Neutrophil (primary cell): ENCODE results near the gene FSCN2.

Source experiments
- H3K27ac ChIP-seq: fragments of 200-600 bp; sonication (generic); 2 replicates; pipeline ENCODE4 v1.5.1; 2016; ENCODE audit warnings: mild to moderate bottlenecking, moderate library complexity
- H3K27me3 ChIP-seq: fragments of 200-600 bp; sonication (generic); 2 replicates; pipeline ENCODE4 v1.6.0; 2016; ENCODE audit warnings: mild to moderate bottlenecking
- H3K36me3 ChIP-seq: fragments of 200-600 bp; sonication (generic); 2 replicates; pipeline ENCODE4 v1.5.1; 2017
- H3K4me1 ChIP-seq, 2 experiments: fragments of 200-600 bp in 1 of 2; sonication (generic) in 1 of 2; 1 replicate in 1 of 2; 2 replicates in 1 of 2; pipeline versions ENCODE4 v1.5.1 to v1.6.1; 2013 to 2016; ENCODE audit warnings: low read depth in 1 of 2, low read length in 1 of 2, mild to moderate bottlenecking in 1 of 2, moderate library complexity in 1 of 2; ENCODE audit not compliant: control insufficient read depth in 1 of 2, insufficient read depth in 1 of 2
- H3K4me3 ChIP-seq, 2 experiments: fragments of 200-600 bp in 1 of 2; sonication (generic) in 1 of 2; 1 replicate in 1 of 2; 2 replicates in 1 of 2; pipeline ENCODE4 v1.5.1; 2013 to 2016; ENCODE audit warnings: low read depth in 1 of 2, low read length in 1 of 2, mild to moderate bottlenecking in 1 of 2, moderate library complexity in 1 of 2
- H3K9me3 ChIP-seq: fragments of 200-600 bp; sonication (generic); 2 replicates; pipeline ENCODE4 v1.5.1; 2016
- TF ChIP-seq, protein P1 (sequence below): fragments of 200-600 bp; sonication (generic); IDR thresholded peaks from 2 replicates; pipeline ENCODE4 v1.5.1; 2016; ENCODE audit warnings: antibody characterized with exemption

Gene FSCN2

DNA sequence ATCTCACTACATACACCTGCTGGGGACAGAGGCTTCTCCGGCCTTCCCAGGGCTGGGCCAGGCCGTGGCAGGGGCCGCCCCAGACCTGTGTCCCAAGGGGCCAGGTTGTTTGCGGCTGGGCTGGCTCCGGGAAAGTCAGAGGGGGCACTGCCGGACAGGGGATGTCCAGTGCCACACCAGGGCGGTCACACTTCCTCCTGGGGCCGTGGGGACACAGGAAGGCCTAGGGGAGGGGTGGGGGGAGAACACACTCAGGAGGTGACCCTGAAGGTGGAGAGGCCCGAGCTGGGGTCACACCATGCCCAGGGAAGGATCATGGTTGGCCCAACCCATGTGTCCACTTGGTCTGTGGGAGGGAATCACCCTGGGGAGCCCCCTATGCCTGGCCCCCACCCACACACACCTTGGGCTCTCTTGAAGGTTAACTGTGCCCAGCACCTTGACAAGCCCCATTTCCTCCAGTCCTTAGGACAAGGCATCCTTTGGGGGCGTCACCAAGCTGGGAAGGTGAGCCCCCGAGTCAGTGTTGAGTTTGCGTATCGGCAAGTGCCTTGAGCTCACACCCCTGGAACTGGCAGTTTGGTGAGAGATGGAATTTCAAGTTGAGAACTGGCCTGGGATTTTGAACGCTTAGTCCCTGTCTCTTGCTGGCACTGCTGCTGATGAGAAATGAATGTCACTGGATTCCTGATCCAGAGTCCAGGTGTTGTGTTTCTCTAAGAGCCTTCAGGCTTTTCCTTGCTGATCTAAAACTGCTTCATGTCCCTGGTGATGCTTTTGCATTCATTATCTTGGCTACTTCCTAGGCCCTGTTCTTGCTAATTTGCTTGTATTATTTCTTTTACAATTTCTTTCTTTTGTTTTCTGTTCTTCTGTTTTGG is 7.9 kb upstream of the FSCN2 start:
- Histone ChIP-seq H3K4me1 (peaks cover 42% of the 10 kb centered on the region in 2 experiments), H3K36me3 (no peaks in the 10 kb centered on the region), H3K9me3 (no peaks in the 10 kb centered on the region), H3K4me3 (peak overlapping the region in 1 of 2 experiments; percentile 72), H3K27ac (no peak overlapping the region), H3K27me3 (peaks cover 71% of the 10 kb centered on the region)
- TF ChIP-seq, protein P1, sequence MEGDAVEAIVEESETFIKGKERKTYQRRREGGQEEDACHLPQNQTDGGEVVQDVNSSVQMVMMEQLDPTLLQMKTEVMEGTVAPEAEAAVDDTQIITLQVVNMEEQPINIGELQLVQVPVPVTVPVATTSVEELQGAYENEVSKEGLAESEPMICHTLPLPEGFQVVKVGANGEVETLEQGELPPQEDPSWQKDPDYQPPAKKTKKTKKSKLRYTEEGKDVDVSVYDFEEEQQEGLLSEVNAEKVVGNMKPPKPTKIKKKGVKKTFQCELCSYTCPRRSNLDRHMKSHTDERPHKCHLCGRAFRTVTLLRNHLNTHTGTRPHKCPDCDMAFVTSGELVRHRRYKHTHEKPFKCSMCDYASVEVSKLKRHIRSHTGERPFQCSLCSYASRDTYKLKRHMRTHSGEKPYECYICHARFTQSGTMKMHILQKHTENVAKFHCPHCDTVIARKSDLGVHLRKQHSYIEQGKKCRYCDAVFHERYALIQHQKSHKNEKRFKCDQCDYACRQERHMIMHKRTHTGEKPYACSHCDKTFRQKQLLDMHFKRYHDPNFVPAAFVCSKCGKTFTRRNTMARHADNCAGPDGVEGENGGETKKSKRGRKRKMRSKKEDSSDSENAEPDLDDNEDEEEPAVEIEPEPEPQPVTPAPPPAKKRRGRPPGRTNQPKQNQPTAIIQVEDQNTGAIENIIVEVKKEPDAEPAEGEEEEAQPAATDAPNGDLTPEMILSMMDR = no peak

DNA sequence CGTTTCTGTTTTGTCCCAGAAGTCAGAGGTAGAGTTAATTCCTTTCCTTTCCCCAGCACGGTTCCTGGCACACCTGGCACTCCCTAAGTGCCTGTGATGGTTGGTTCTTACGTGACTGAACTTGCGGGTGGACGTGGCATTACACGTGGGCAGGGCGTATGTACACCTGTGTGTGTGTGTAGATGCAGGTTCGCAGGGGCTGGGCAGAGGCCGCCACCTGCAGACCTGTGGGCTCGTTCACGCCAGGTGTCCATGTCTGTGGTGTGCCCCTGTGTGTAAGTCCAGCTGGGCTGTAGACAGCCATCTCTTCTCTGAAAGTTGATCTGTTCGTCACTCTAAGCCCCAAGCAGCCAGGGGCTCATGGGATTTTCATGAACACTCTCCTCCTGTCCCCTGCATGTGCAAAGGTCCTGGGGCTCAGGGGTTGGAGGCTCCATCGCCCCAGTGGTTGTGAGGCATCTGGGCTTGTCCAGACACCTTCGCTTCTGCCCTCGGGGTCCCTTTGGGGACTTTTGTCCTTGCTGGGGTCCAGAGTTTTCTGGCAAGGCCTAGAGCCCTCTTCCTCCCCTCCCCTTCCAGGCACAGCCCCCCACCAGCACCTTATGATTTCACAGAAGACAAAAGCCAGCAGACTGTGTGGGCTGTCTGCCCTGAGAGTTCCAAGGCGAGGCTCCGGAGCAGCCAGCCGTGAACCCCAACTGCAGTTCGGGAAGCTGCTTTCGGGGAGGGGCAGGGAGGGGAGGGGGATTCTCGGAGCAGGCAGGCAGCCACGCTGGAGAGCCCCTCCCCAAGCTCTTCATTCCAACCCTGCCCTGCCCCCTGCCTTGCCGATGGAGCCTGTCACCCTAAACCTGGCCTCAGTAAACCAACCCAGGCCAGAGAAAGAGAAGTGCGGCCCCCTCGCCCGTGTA is 5.4 kb upstream of the FSCN2 start:
- no peaks in the 10 kb centered on the region for H3K36me3 ChIP-seq
- H3K9me3 ChIP-seq = no peaks in the 10 kb centered on the region
- no peak overlapping the region for H3K4me3 ChIP-seq
- H3K27ac ChIP-seq = no peak overlapping the region
- TF ChIP-seq, protein P1 = no peak
- H3K4me1 ChIP-seq = peaks cover 20 to 22% of the 10 kb centered on the region in 2 experiments
- H3K27me3 ChIP-seq = peaks cover 86% of the 10 kb centered on the region

DNA sequence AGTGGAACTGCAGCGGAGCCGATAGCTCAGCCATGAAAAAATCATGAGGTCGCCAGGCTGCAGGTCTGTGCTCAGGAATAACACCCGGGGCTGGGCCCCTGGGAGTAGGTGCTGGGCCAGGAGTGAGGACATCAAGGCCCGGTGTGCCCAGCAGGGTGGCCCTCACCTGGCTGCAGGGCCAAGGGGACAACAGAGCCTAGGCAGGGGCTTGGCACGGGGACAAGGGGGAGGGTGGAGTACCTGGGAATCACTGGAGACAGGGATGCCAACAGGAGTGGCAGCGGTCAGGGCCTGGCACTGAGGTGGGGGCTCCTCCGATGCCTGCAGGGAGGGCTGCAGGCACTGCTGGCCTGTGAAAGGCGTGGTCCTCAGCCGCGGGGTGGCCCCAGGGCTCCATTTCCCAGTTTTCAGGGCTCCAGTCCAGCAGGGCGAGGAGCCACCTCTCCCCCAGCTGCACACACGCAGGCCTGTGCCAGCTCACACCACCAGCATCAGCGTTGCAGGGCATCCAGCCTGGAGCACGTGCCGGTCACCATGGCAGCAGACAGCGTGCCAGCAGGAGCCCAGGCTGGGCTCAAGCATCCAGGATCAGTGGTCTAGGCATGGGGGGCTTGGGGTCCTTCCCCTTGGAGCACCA is 4.7 kb upstream of the FSCN2 start:
- Histone ChIP-seq H3K9me3 (no peaks in the 10 kb centered on the region), H3K27ac (no peak overlapping the region), H3K4me1 (peaks cover 12 to 15% of the 10 kb centered on the region in 2 experiments), H3K27me3 (peaks cover 86% of the 10 kb centered on the region), H3K4me3 (no peak overlapping the region), H3K36me3 (no peaks in the 10 kb centered on the region)
- TF ChIP-seq, protein P1 = no peak

DNA sequence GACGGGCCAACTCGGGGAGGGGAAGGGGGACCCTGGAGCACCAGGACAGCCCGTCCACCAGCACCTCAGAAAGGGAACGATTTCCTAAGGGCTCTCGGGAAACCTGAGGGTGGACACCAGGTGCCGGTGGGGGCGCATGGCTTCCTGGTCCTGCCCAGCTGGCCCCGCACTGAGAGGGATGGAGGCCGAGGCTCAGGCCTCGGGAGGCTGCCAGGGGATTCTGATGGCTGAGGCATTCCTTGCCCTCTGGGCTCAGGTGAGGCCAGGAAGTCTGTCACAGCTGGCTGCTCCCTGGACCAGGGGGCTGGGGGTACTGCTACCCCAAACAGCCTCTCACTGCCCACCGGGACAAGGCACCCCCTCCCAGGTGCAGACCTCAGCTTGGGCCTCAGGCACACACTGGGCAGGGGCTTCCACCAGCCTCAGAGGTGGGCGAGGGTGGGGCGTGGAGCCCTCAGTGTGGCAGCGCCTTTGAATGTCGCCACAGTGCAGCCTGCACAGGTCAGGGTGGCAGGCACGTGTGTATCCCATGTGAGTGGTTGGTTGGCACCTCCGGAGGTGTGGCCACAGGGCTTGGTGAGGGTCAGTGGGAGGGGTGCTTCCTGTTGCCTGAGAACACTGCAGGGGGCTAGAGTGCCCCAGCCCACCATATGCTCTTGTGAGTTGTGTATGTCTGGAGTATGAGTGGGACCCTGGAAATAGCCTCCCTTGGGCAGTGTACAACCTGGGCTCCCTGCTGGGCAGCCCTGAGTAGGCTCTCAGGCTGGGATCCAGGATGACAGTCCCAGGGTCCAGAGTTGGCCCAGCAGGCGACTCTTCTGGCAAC is 3.9 kb upstream of the FSCN2 start:
- Histone ChIP-seq H3K4me1 (peaks cover 5 to 7% of the 10 kb centered on the region in 2 experiments), H3K36me3 (no peaks in the 10 kb centered on the region), H3K27me3 (peaks cover 89% of the 10 kb centered on the region), H3K4me3 (no peak overlapping the region), H3K27ac (no peak overlapping the region), H3K9me3 (no peaks in the 10 kb centered on the region)
- TF ChIP-seq, protein P1 = no peak

DNA sequence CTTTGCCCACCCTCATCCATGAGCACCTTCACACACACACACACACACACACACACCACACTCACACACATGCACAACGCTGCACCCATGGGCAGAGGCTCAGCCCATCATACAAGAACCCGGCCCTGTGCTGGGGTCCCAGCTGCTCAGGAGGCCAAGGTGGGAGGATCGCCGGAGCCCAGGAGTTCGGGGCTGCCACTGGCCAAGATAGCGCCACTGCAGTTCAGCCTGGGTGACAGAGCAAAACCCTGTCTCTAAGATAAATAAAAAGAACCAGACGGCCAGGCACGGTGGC is 3.4 kb upstream of the FSCN2 start:
- Histone ChIP-seq H3K27ac (no peak overlapping the region), H3K9me3 (no peaks in the 10 kb centered on the region), H3K4me1 (peaks cover 0 to 2% of the 10 kb centered on the region in 2 experiments), H3K36me3 (no peaks in the 10 kb centered on the region), H3K27me3 (peaks cover 89% of the 10 kb centered on the region), H3K4me3 (no peak overlapping the region)
- TF ChIP-seq, protein P1 = no peak
